GM21529 (cell line): ENCODE results near the gene ZCCHC8.
"Not testable (repeated sequence)": the region's sequence is repeated elsewhere in the genome, so short reads cannot be mapped to it uniquely, and the experiment has no call there.

ENCODE experiments used
- ATAC-seq: cut with Tn5 transposase; IDR thresholded peaks from one replicate; pipeline ENCODE4 v1.9.1; 2021; ENCODE audit not compliant: unreplicated experiment

Gene ZCCHC8

DNA sequence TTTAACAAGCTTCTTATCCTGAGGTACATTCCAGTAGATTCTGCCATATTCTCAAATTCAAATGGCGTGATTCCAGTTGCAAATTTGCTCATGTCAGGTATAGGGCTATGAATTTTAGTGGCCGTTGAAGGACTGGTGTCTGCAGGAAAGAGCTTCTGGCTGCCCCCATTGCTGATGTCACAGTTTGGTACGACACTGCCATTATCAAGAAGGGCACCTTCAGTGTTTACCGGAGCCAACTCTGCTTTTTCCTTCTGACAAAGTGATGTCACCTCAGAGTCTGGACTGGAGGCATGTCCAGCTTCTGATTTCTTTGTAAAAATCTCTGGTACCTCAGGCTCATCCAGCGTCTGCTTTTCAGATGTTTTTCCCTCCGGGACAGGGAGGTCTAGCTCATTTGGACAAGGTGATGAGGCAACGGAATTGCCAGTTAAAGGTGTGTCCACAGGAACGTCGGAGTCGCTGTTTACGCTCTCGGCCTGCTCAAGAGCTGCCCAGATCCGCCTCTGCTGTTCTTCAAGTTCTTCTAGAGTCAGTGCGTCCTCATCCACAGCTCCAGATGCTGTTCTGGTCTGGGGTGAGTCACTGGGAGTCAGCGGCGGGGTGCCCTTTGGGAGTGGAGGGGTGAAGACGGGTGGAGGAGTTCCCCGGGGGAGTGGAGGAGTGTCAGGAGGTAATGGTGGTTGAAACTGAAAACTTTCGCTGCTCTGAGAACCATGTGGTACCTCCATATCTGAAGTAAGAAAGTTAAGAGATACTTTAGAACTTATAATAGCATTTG lies 27.0 kb downstream of the ZCCHC8 start:
- peak; percentile 81 for ATAC-seq

DNA sequence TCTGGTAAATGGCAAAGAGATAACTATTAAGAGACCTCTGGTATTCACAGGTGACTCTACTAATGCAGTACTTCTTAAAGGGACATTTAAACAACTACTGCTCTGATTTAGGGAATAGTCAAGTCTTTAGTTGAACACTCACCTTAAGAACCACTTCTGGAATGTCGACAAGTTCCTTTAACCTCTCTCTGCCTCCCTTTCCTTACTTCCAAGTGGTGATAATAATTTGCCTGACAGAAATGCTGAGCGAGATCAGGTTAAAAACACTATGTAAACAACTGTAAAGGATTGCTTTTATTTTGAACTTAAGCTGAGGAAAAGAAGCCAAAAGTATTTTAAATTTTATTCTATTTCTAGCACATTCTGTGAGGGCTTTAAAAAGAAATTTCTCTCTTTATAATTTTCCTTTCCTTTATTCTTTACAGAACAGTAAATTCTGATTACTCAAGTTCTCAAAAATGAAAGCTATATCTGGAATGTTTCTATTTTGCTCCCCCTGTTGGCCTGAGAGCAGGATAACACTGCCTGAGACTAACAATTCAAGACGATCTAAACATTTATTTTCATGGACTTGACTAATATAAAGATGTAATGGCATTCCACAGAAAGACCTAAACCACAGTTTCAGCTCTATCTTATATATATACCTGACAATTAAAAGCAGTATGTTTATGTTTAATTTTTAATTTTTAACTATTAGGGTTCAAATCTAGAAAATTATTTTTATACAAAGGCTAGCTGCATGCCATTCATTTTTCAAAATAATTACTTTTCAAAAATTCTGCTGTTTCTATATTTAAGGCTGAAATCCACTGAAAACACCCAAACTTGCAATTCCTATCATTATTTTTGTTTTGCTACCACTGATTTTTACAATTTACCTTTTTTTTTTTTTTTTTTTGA lies 29.2 kb downstream of the ZCCHC8 start:
- ATAC-seq, result no peak

GRCh38 chr12:122470576-122470975 lies 30.2 kb downstream of the ZCCHC8 start:
- ATAC-seq, result not testable (repeated sequence)

GRCh38 chr12:122469856-122470255 lies 30.9 kb downstream of the ZCCHC8 start:
- ATAC-seq, result not testable (repeated sequence)

GRCh38 chr12:122467983-122468382 lies 32.7 kb downstream of the ZCCHC8 start:
- ATAC-seq, result no peak

- not testable (repeated sequence) for ATAC-seq
Measured at GRCh38 chr12:122464317-122465042, 36.3 kb downstream of the ZCCHC8 start.

DNA sequence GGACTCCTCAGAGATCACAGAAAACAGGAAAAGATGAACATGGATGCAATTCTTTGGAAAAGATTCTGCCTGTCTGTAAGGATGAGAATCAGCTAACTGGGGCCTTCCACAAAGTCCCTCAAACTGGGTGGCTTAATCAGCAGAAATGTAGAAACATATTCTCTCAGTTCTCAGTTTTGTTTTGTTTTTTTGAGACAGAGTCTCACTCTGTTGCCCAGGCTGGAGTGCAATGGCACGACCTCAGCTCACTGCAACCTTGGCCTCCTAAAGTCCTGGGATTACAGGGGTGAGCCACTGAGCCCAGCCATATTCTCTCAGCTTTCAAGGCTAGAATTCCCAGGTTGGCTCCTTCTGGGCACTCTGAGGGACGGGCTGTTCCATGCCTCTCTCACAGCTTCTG lies 40.1 kb downstream of the ZCCHC8 start:
- no peak for ATAC-seq

DNA sequence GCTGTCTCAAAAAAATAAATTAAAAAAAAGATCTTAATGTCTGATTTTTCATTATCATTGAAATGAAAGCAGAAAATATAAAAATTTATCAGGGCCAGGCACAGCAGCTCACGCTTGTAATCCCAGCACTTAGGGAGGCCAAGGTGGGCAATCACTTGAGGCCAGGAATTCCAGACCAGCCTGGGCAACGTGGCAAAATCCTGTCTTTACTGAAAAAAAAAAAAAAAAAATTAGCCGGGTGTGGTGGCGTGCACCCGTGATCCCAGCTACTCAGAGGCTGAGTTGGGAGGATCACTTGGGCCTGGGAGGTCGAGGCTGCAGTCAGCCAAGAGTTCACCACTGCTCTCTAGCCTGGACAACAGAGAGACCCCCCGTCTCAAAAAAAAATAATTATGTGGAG lies 40.7 kb downstream of the ZCCHC8 start:
- ATAC-seq, result no peak

DNA sequence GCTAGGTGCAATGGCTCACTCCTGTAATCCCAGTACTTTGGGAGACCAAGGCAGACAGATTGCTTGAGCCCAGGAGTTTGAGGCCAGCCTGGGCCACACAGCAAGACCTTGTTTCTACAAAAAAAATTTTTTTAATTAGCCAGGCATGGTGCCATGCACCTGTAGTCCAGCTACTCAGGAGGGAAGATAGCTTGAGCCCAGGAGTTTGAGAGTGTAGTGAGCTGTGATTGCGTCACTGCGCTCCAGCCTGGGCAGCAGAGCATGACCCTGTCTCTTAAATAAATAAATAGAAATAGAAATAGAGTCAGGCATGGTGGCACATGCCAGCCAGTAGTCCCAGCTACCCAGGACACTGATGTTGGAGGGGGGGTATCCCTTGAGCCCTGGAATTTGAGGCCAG lies 41.5 kb downstream of the ZCCHC8 start:
- ATAC-seq, result no peak

- no peak for ATAC-seq
Measured at GRCh38 chr12:122458105-122459035, 42.4 kb downstream of the ZCCHC8 start.

DNA sequence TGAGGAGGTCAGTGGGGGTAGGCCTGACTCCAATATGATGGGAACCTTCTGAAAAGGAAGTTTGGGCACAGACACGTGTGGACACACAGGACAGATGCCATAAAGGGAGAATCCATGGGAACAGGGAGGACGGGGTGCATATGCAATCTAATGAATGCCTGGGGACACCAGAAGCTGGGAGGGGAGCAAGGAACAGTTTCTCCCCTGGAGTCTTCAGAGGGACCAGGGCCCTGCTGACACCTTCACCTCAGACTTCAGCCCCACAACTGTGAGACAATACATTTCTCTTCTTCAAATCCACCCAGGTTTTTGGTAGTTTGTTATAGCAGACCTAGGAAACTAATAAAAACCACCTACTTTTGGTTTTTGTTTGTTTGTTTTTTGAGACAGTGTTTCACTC lies 43.1 kb downstream of the ZCCHC8 start:
- ATAC-seq, result no peak

GRCh38 chr12:122454739-122455138 lies 46.0 kb downstream of the ZCCHC8 start:
- no peak for ATAC-seq

DNA sequence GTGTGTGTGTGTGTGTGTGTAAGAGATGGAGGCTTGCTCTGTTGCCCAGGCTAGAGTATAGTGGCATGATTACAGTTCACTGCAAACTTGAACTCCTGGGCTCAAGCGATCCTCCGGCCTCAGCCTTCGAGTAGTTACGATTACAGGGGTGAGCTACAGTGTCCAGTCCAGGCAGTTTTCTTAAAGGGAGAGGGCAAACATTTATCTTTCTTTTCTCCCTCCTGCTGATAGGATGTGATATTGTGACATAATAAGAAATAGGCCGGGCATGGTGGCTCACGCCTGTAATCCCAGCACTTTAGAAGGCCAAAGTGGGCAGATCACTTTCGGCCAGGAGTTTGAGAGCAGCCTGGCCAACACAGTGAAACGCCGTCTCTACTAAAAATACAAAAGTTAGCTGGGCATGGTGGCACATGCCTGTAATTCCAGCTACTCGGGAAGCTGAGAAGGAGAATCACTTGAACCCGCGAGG lies 46.4 kb downstream of the ZCCHC8 start:
- no peak for ATAC-seq

- ATAC-seq, result no peak
Measured at GRCh38 chr12:122452701-122453285, 47.9 kb downstream of the ZCCHC8 start.

DNA sequence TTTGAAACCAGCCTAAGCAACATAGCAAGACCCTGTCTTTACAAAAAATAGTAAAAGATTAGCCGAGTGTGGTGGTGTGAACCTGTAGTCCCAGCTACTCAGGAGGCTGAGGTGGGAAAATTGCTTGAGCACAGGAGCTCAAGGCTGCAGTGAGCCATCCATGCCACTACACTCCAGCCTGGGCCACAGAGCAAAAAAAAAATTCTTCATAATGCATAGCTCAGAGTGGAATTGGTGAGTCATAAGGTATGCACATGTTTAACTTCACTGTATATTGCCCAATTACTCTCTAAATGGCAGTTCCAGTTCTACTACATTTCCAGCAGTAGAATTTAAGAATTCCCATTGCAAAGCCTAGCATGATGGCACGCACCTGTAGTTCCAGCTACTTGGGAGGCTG lies 51.4 kb downstream of the ZCCHC8 start:
- ATAC-seq, result no peak

DNA sequence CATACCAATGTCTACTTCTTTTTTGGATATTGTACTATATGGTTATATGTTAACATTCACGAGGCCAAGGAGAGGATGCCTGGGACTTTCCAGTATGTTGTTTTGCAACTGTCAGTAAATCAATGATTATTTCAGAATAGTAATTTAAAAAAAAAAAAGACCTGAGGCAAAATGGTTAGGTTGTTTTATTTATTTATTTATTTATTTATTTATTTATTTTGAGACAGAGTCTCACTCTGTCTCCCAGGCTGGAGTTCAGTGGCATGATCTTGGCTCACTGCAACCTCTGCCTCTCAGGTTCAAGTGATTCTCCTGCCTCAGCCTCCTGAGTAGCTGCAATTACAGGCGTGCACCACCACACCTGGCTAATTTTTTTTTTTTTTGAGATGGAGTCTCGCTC lies 52.9 kb downstream of the ZCCHC8 start:
- not testable (repeated sequence) for ATAC-seq

- not testable (repeated sequence) for ATAC-seq
Measured at GRCh38 chr12:122446390-122446789, 54.3 kb downstream of the ZCCHC8 start.

DNA sequence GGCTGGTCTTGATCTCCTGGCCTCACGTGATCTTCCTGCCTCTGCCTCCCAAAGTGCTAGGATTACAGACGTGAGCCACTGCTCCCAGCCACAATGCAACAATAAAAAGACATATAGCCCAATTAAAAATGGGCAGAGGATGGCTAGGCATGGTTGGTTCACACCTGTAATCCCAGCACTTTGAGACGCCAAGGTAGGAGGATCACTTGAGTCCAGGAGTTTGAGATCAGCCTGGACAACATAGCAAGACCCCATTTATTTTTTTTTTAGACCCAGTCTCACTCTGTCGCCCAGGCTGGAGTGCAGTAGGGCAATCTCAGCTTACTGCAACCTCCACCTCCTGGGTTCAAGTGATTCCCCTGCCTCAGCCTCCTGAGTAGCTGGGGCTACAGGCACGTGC lies 56.7 kb downstream of the ZCCHC8 start:
- not testable (repeated sequence) for ATAC-seq

GRCh38 chr12:122438822-122439221 lies 61.9 kb downstream of the ZCCHC8 start:
- ATAC-seq, result not testable (repeated sequence)

GRCh38 chr12:122437656-122438121 lies 63.0 kb downstream of the ZCCHC8 start:
- no peak for ATAC-seq
